Measurements from ENCODE around the gene PATE1. TPM values are rescaled to one million over a fixed set of nuclear protein-coding genes. Genes with fewer than 3 reads are reported as not detected.

The PATE1 gene
- total RNA-seq, result not detected in 2 replicates

GRCh38 chr11:125745979-125746378 lies at the start of gene PATE1:
PATE1 (plus strand) TSS chr11:125746279; CDS start chr11:125746305, 26 bp downstream.

DNA sequence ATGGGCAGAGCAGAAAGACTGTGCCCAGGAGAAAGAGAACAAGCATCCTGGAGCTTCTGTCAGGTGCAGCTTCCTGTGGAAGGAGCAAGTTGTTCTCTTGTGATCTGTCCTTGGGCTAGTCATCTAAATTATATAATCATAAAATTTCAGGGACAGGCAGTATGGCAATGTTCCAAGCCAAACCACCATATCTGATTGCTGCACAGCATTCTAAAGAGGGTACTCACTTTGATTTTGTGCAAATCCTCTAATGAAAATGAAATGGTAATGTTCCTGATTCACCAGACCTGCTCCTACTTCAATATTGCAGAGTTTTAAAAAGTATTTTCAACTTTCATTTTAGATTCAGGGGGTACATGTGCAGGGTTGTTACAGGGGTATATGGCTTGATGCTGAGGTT lies 32.6 kb downstream of the PATE1 start, which contains the start of gene PATE2:
PATE2 (minus strand) TSS at position 101 of the 400 bp plus-strand sequence; CDS start at position 46, 55 bp downstream.

GRCh38 chr11:125787827-125788226 lies 41.7 kb downstream of the PATE1 start, which contains the start of gene PATE3:
PATE3 (plus strand) TSS chr11:125788127; CDS start chr11:125788152, 25 bp downstream.

Other genes with a start within 250 kb of the PATE1 start
- gene EI24, start 176.8 kb upstream of the PATE1 start, total RNA-seq, result 143 and 176 TPM in 2 replicates
- 307 and 353 TPM in 2 replicates for gene STT3A, start 153.4 kb upstream of the PATE1 start, total RNA-seq
- 22.3 and 42.9 TPM in 2 replicates for gene CHEK1, start 121.1 kb upstream of the PATE1 start, total RNA-seq
- not detected in 2 replicates for gene ACRV1, start 65.4 kb upstream of the PATE1 start, total RNA-seq
- 0.38 TPM in 1 of 2 replicates, not detected in the other for gene PATE2, start 32.5 kb downstream of the PATE1 start, total RNA-seq
- gene PATE3, start 41.8 kb downstream of the PATE1 start, total RNA-seq, result not detected in 2 replicates
- gene PATE4, start 87.0 kb downstream of the PATE1 start, total RNA-seq, result not detected in 2 replicates
- 2.8 and 11.1 TPM in 2 replicates for gene HYLS1, start 141.4 kb downstream of the PATE1 start, total RNA-seq
- gene PUS3, start 156.9 kb downstream of the PATE1 start, total RNA-seq, result 13.2 and 13.4 TPM in 2 replicates
- gene DDX25, start 158.2 kb downstream of the PATE1 start, total RNA-seq, result not detected in 2 replicates
- not detected in 2 replicates for gene VSIG10L2, start 199.8 kb downstream of the PATE1 start, total RNA-seq